NT2/D1 (cell line): ENCODE data around the gene ANK3.

ENCODE experiments used
- YY1 ChIP-seq: IDR thresholded peaks from 2 replicates; pipeline ENCODE4 v1.6.1; 2011; ENCODE audit not compliant: insufficient read length, insufficient read depth
- ZNF274 ChIP-seq: IDR thresholded peaks from 2 replicates; pipeline ENCODE4 v1.6.1; 2011; ENCODE audit warnings: mild to moderate bottlenecking, low read depth, low read length

DNA sequence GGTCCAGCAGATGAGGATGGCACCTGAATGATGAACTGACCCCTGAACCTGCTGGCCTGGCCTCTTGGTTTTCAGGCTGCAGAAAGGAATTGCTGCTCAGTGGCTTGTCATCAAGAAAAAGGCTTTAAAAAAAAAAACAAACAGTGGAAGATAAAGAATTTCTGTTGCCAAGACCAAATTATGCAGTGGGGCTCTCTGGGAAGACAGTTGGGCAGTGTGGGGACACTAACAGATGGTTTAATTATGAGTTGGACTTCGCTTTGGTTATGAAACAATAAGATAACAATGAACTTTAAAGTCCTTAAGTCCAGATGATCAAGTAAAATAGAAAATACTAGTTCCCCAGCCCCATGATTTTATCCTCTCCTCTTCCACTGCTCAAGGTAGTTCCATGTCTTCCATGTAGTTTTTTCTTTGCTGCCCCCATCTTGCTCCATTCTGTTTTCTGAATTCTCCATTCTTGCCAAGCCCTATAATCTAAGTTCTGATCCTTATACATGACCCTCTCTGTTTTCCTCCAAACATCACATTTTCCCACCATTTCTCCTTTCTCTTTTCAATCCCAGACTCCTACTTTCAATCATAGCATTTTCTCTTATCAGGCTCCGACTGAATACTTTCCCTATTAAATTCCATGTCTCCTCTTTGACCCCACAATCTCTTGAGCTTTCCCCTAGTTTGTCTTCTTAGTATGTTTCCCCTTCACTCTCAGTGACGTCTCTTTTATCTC is 52.6 kb downstream of the ANK3 start:
- TF ChIP-seq ZNF274 (no peak), YY1 (no peak)
